Left hindlimb (tissue), 1 donor: ENCODE data around the gene MEX3D.

Experiments used
- DNase-seq: peaks from one replicate; pipeline ENCODE4 v3.0.0-alpha.2; 2018

Gene MEX3D

DNA sequence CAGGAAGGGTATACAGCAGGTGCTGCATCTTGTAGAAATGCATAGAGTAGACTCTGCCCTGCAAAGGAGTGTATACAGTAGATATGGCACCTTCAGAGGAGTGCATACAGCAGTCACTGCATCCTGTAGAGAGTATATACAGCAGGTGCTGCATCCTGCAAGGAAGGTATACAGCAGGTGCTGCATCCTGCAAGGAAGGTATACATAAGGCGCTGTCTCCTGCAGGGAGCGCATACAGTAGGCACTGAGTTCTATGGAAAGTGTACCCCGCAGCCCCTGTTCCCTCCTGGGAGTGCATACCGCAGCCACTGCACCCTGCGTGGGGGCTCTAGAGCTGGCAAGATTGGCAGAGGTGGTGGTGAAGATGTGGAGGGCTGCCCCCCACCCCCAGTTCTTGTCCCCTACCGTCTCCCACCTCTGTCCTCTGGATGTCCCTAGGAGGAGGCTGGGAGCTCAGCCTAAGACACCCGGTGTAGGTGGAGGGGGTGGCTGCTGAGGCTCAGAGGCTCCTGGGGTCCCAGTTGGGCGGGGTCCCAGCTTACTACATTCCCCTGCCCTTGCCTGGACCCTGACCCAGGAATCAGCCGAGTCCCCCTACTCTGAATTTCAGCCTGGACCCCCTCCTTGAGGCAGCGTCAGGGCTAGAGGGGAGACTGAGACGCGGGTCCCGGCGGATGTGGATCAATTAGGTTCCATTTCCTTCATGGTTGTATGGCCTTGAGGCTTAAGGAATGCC lies 53.0 kb downstream of the MEX3D start:
- DNase-seq = no peak

DNA sequence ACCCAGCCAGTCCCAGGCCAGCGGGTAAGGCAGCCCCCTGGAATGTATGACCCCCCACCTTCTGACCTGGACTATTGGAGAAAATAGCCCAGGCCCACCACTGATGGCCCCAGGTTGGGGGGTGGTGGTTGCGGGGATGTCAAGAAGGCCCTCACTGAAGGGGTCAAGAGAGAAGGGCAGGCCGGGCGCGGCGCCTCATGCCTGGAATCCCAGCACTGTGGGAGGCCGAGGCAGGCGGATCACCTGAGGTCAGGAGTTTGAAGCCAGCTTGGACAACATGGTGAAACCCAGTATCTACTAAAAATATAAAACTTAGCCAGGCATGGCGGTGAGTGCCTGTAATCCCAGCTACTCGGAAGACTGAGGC lies 53.8 kb downstream of the MEX3D start:
- no peak for DNase-seq

DNA sequence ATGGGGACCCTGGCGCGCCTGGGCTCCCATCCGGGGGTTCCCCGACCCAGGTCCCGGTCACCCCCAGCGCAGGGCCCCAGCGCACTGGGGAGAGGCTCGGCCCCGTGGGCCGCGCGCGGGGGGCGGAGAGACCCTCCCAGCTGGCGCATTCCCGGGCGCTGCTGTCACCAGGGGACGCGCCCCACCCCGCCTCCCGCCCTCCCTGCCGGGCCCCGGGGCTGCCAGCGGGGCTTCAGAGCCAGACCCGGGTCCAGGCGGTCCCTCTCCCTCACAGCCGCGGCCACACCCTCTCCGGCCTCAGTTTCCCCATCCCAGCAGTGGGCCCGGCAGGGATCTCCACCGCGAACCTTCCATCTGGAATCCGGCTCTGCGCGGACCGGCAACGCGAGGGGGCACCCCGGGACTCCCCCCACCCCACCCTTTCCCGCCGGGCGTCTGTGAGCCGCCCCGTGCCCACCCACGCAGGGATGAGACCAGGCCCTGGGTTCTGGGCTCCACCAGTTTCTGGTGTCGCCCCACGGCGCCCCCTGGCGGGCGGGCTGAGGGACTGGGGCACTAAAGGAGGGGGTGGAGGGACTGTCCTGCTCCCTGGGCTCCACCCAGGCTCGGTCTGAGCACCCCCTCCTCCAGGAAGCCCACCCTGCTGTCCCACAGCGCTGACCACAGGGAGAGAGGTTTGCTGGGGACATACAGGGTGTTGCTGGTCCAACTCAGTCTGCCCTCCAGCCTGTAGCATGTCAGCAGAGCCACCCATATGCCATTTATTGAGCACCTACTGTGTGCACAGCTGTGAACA lies 54.4 kb downstream of the MEX3D start:
- DNase-seq = no peak

DNA sequence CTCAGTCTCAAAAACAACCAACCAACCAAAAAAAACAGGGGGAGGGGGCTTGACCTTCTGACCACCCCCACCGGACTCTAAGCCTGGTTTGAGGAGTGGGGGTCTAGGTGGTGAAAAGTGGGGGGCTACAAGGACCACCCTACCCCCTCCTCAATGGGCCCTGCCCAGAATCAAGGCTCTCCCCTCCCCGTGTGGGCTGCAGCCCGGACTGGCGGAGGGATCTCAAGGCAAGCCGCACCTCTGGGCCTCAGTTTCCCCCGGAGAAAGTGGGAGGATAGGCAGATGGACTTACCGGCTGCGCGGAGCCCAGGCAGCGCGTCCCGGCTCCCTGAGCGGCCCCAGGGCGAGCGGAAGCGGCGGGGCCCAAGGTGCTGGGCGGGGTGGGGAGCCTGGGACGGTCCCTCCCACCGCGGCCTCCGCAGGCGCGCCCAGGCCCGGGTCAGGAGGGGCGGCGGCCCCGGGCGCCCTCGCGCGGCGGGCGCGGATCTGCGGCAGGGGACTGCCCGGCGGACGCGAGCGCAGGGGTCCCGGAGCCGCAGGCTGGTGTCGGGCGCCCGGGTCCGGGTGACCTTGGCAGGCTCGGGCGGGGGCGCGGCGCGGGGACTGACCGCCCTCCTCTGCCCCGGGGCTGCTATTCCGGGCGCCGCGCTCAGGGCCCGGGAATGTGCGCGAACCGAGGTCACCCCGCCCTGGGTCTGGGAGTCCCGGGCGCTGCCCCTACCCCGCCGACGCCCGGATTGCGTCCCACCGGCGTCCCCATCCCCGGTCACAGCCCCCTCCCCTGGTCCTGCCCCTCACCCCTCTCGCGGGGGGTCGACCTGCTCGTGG lies 55.2 kb downstream of the MEX3D start, which contains the start of gene ADAMTSL5:
ADAMTSL5 (minus strand) TSS at position 349 of the 828 bp plus-strand sequence. CDS start 2,076 bp downstream, outside the sequence.
- DNase-seq = no peak

DNA sequence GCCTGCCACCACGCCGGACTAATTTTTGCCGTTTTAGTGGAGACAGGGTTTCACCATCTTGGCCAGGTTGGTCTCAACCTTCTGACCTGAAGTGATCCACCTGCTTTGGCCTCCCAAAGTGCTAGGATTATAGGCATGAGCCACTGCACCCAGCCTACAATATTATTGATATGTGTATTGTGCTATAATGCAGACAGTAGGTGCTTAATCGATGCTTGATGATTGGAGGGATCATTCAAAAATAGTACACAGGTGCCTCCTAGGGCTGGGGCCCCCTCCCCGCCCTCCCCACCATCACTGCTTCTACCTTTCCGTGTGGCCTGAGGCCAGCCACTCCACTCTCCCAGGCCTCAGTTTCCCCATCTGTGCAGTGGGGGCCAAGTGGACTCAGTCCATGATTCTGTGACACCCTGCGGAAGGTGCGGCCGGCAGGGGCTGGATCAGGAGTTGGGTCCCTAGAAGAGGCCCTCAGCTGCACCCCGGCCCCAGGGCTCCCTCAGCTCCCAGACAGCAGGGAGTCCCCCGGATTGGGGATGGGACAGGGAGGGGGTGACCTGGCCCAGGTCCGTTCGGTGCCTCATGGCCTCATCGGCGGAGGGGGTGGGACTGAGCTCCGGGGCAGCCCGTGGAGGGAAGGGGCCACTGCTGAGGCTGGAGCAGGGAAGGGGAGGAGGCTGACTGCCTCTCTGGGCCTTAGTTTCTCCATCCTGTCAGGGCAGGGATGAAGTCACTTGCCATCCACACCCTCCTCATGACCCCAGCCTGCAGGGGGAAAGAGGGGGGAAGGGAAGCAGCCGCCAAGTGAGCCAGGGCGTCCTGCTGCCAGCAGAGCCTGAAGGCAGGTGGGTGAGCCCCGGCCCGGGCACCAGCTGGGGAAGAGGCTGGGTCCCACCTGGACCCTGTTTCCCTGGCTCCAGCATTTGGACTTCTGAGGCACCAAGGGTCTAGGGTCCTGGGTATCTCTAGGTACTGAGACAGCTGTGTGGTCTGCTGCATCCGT lies 56.5 kb downstream of the MEX3D start:
- no peak for DNase-seq

DNA sequence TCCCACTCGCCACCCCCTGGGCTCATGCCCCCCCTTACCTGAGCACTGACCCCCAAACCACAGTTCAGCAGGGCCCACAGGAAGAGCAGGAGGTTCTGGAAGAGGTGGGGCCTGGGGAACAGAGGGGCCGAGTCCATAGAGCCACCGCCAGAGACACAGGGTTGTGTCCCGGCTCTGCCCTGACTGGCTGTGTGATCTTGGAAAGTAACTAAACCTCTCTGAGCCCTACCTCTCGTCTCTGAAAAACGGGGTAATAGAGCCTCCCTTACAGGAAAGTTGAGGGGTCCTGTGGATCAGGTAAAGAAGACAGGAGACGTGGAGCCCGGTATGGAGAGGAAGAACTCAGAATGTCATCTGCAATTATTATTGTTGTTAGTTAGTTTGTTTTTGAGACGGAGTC lies 57.3 kb downstream of the MEX3D start:
- no peak for DNase-seq

DNA sequence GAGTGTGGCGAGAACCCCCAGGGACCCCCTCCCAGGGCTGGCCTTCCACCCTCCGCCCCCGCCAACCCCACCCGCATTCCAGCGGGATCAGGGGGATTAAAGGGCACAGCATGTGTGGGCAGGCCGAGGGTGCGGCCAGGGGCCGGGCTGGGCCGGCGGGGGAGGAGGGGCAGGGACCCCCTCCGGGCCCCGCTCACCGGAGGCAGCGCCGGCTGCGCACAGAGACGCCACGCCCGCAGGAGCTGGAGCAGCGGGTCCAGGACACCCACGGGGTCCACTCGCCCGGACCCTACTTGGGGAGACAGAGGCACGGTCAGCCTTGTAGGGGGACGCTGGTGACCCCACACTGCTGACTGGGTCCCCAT lies 57.7 kb downstream of the MEX3D start:
- DNase-seq = no peak

DNA sequence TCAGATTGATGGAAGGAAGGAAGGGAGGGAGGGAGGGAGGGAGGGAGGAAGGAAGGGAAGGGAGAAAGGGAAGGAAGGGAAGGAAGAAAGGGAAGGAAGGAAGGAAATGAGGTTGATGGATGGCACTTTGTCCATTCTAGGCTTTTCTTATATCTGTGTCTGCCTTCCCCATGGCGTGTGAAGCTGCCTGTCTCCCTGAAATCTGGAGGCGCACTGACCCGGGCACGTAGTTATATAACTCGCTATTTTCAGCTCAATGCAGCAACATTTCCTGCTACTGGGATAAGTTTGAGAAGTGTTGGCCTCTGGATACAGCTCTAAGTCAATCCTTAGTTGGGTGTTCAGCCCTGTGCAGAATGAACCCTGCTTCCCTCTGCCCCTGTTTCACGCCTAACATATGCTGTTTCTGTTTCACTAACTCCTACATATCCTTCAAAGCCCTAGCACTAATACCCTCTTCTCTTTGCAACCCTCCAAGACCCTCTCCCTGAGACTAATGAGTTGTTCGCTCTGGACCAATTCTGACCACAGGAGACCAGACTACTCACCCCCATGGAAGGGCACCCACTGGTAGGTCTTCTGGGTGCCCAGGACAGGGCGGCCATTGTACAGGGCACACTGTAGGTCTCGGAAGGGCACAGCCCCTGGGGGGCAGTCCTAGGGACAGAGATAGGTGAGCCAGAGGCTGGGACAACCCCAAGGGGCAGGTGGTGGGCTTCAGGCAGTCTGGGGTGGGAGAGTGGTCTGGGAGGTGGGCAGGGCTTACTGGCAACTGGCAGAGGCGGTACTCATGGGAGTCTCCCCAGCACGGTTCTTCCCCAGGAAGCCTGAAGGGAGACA lies 58.3 kb downstream of the MEX3D start:
- DNase-seq = no peak

DNA sequence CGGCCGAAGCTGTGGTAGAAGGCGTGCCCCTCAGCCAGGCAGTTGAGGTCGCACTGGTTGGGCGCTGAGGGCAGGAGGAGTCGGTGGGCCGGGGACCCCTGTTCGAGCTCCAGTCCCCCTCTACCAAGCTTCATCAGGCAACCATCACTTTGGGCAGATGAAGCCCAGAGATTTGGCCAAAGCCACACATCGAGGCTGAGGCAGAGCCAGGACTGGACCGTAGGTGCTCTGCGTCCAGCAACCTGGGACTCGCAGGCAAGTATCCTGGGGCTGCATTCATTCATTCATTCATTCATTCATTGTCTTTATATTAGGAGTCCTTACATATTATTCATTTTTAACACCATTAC lies 59.6 kb downstream of the MEX3D start:
- no peak for DNase-seq

DNA sequence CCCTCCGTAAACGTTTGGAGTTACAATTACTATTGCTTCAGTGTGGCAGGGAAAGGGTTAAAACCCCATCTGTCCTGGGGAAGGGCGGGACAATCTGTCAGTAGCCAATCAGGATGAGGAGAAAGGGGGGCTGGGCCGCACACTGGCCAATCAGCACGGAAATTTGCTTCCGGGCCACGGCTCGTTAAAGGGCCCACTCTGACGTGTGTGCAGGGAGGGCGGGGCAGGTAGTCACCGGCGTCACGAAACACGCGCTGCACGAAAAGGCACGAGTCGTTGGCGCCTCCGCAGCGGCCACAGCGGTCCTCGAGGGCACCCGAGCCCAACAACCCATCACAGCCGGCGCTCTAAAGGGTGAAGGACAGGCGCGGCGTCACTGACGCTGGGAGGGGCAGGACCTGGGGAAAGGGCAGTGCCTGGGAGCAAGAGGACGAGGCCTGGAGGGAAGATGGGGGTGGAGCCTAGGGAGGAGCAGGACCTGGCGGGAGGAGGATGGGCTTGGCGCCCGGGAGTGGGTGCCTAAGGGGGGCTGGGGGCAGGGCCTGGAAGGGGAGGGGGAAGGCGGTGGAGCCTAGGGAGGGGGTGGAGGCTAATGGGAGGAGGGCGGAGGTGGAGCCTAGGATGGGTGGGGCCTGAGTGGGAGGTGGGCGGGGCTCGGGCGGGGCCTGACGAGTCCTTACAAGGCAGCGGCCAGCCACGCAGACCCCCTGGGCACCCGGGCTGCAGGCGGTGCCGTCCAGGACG lies 60.2 kb downstream of the MEX3D start:
- peak; percentile 95 for DNase-seq

DNA sequence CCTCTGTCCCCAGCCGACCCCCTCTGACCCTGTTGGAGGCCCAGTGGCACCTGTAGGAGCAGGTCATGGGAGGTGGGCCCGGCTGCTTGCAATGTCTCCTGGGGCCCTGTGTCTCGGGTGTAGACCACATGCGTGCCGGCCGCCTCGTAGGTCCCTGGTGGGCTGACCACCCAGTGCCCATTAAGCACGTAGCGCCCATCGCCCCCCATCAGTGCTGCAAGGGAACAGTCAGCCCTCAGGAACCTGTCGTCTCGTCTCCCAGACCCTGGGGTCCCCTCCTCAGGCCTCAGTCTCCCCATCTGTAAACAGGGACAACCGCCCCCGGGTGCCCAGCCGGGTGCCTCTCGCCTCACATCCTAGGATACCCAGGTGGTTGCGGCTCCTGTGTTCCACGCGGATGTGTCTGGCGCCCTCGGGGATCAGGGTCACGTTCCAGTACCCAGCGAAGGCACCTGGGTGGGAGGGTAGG lies 60.9 kb downstream of the MEX3D start:
- DNase-seq = no peak

DNA sequence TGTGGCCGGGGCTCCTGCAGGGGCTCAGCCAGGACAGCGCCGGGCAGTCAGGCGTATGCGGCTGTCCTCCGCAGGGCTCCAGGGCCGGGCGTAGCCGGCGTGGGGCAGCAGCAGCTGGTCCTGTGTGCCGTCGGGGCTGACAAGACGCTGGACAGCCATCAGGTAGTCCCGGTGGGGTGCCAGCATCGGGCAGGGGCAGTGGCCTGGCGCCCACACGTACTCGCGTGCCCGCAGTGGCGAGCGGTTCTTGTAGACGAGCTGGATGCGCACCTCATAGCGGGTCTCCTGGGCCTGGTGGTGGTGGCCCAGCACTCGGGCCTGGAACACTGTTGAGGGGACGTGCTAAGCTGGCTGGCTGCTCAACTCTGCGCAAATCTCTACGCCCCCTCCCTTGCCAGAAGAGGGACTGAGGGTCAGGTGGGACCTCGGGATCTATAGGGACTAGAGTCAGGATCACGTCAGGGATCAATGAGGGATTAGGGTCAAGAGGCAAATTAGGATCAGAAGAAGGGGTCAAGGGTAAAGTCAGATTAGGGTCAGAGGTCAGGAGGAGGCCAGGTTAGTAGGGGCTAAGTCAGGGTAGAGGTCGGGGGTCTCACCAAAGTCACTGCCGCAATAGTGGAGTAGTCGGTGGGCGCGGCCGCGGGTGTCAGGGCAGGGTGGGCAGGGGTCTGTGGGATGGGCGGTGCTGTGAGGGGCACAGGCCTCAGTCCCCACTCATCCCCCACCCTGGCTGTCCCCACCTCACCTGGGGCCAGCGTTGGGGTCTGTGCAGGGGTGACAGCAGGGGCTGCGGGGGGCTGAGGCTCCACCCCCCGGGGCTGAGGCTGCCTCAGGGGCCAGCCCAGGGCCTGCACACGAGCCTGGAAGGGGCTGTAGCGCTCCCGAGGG lies 61.9 kb downstream of the MEX3D start:
- peak; percentile 31 for DNase-seq

DNA sequence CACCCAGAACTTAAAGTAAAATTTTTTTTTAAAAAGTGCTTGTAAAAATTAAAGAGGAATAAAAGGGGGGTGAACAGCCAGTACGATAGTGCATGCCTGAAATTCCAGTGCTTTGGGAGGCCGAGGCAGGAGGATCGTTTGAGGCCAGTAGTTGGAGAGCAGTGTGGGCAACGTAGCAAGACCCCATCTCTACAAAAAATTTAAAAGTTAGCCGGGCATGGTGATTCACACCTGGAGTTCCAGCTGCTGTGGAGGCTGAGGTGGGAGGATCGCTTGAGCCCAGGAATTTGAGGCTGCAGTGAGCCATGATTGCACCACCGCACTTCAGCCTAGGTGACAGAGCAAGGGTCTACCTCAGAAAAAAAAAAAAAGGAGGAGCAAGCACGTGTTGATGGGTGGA lies 63.1 kb downstream of the MEX3D start:
- DNase-seq = no peak
